Right lung (tissue), 5 donors: ENCODE data around the gene ARVCF. TPM values are rescaled to one million over a fixed set of nuclear protein-coding genes. Genes with fewer than 3 reads are reported as not detected.

Experiments used
- DNase-seq, 2 donors: peaks; one replicate each; pipeline ENCODE4 v3.0.0-alpha.2; 2013
- polyA plus RNA-seq, 5 donors: library from polyadenylated mRNA; unstranded; fragments of 120-200 nt; gene quantifications; one replicate each; pipeline versions ENCODE4 v1.2.1 to v1.2.3, GENCODE V29; 2013; ENCODE audit warnings: inconsistent platforms in 1 of 5, low replicate concordance in 1 of 5; ENCODE audit not compliant: insufficient read length in 5 of 5, insufficient read depth in 1 of 5

Gene ARVCF
- polyA plus RNA-seq, 5 donors, result 18.4 to 46.1 (median 24.7) TPM

DNA sequence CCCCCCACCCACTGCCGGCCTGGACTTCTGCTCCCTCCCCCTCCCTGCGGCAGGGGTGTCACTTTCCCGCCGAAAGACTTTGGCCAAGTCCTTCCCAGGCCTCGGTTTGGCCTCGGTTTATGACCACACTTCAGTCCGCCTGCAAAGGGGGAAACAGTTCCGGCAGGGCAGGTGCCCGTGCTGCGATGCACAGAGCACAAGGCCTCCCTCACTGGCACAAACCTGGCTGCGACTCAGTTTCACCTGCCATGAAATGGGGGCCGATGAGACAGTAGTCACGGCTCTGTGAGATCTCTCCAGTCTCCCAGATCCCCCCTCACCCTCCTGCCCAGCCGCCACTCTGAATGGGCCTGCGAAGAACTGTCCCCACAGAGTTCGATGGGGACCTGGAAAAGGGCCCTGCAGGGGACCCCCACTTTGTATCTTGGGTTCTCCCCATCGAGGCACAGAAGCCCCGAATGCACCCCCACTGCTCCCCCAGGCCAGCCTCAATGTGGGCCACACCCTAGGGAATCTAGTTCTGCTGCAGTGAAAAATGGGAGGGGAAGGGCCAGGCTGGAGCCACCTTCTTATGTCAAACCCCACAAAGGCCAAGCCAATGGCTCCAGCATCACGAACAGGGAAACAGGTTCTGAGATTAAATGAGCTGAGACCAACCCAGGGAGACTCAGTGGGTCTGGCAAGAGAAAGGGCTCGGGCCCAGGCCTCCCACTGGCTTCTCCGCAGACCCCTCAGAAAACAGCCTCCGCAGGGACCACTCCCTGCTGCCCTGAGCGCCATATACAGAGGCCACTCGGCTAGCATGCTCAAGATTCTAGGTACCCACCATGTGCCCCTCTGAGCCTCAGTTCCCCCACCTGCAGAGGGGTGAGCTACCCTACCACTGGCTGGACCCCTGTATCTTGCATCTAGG is 29.0 kb downstream of the ARVCF start:
- DNase-seq, result no peak

GRCh38 chr22:19986410-19987341 is 29.9 kb downstream of the ARVCF start:
- peak; percentile 65 to 68 for DNase-seq

- no peak for DNase-seq
Observed at GRCh38 chr22:19986011-19986409, 30.6 kb downstream of the ARVCF start.

DNA sequence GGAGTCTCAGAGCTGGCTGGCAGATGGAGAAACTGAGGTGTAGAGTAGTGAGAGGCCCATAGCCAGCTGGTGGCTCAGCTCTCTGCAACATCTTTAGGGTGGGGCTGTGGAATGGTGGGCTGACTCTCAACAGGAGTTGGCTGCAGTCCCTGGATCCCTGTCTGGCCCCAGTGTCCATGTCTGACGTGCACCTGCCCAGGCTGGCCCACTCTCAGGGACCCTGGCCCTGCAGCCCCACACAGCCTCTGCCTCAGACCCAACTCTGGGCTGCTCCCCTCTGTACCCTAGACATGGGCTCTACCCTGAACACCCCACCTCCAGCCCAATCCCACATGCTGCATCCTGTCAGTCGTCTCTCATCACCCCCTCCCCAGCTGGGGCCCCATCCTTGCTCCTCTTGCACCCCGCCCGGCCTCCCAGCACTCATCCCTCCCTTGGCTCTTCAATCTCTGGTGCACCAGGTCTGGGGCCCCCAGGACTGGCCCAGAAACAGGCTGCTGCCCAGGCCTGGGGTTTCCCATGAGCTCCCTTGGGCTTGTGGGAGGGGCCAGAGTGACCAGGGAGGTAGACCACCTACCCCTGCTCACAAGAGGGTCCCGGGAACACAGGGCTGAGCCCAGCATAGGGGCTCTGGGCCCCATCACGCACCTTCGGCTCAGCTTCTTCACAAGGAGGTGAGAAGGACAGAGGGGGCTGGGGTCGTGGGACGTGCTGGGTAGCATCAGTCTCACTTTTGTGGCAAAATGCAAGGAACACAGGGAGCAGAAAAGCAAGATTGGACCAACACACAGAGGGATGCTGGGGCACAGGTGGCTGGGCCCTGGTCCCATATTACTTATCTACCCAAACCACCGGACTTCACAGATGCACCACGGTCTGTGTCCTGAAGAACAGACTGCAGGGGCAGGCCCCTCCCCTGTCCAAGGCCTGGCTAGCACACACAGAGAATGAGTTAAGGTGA is 31.5 kb downstream of the ARVCF start:
- DNase-seq, result no peak

GRCh38 chr22:19984201-19984753 is 32.3 kb downstream of the ARVCF start:
- DNase-seq, result no peak

DNA sequence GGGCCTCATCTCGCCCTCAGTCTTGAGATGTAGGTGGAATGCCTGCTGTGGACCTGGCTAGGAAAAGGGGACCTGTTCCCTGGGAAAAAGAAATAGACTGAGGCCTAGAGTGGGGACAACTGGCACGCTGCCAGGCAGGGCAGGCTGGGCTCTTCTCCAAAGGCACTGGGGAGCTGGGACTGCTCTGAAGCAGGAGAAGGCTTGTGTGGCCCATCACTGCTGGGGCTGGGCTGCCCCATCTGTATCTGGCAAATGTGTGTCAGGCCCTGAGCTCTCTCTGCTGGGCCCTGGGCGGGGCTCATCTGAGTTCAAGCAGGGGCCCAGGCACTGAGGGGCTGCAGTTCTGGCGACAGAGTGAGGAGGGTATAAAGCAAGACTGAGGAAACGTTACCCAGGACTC is 32.9 kb downstream of the ARVCF start:
- DNase-seq, result no peak

GRCh38 chr22:19982991-19983578 is 33.5 kb downstream of the ARVCF start:
- no peak for DNase-seq

DNA sequence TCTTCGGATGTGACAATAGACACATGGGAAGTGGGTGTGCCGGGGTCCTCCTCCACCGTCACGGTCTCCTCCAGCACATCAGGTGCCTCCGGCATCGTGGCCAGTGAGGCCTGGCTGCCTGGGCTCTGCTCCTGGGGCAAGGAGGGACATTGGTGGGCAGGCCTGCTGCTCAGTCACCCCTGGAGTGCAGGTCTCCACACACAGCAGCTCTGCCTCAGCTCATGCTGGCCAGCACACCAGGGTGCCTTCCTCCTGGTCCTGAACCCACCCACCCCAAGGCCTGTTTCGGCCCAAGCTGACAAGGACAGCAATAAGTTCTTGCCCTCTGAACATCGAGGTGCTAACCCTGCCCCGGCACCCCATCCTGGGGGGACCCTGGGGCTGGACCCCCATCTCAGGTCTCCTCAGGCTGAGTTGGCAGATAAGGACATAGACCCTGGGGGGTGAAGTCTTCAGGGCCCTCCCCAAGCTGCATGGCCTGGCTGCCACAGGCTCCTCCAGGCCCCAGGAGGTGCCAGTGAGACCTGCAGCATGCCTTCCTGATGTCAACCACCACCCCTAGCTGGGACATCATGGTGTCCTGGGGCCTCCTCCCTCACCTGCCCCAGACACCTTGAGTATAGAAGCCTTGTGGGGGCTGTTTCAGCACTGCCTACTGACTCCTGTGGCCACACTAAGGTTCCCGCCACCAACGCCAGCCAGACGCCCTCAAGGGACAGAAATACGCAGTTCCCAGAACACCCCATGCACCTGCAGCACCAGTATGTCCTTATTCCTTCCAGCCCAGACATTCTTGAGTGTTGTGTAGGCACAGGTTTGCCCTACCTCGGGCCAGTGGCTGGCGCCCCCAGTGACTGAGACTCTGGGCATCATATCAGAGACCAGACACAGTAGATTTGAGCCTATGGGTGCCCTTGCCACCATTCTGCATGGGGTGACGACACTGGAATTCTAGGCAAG is 34.4 kb downstream of the ARVCF start:
- no peak for DNase-seq

GRCh38 chr22:19981171-19981960 is 35.3 kb downstream of the ARVCF start:
- no peak for DNase-seq

- DNase-seq, result no peak
Observed at GRCh38 chr22:19980766-19981165, 35.9 kb downstream of the ARVCF start.

GRCh38 chr22:19979712-19980493 is 36.7 kb downstream of the ARVCF start:
- DNase-seq, result no peak

DNA sequence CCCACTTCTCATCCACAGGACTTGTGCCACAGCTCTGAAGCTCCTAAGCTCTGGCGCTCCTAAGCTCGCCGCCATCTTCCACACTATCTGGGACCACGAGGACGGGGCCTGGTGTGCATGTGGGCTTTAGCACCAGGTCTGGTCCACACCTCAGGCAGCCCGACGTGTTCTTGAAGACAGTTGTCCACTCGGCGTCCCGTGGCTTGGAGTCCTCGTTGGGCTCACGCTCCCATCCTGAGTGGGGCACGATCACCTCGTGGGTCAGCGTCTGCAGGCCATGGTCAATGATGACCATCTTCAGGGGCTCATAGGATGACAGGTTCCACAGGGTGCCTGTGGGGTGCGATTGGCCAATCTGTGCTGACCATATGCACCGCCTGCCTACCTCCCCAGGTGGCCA is 37.9 kb downstream of the ARVCF start:
- DNase-seq, result no peak

- no peak for DNase-seq
Observed at GRCh38 chr22:19977296-19978243, 39.1 kb downstream of the ARVCF start.

DNA sequence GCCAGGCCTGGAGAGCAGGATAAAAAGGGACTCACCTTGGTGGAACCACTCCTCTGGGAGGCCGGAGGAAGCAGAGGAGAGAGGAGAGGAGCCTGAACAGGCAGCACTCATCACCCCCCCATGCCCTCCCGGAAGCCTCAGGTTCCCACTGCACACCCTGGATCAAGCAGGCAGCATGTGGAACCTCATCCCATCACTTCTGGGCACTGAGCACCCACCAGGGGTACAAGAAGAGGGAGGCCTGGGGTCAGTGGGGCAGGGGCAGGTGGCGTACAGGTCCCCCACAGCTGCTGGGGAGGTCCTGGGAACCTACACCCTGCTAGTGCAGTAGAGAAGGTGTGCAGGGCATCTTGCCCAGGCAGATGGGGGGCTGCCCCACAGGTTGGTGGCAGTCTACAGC is 40.0 kb downstream of the ARVCF start:
- no peak for DNase-seq

DNA sequence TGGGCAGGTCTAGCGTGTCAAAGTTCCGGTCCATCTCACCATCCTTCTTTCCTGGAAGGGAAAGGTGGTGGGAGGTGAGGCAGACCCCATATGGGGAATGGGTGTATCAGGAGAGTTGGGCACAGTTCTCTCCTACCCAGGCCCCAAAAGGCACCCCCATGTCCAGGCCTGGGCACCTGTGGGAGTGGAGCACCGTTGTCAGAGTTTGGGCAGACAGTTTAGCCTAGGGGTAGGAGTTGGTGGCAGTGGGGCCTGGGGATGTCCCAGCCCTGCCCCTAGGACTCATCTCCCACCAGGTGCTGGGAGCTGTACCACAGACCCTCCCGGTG is 41.0 kb downstream of the ARVCF start:
- no peak for DNase-seq

DNA sequence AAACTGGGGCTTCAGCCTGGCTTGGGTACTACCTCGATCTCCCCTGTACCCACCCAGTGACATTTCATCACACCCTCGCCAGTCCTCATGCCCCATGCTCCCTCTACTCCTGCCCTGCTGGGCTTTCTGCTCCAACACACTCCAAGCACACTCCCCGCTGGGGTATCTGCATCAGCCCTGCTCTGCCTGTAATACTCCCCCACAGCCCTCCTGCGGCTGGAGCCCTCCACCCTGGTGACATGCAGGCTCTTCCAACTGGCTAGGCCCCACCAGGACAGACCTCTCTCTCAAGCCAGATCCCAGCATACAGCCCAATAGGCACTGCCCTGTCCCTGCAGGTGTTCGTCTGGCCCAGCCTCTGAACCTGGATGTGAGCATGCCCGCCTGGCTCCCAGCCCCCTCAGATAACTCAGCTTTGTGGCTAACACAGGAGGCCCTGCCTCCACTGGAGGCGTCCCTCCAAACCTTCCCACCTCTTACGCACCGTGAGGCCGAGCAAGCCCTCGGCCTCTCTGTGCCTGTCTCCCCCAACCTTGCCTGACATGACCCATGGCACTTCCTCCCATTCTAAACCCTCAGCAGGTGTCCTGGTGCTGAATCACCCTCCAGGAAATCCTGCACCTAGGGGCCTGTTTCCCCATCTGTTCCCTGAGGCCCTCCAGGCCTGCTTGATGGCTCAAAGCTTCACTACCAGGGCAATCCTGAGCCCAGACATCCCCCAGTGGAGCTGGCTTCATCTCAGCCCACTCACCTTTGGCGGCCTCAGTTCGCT is 41.5 kb downstream of the ARVCF start:
- DNase-seq, result no peak
